ENCODE data around the gene APLP2. TPM values are rescaled to one million over a fixed set of nuclear protein-coding genes. Genes with fewer than 3 reads are reported as not detected.

APLP2 gene
- total RNA-seq, 3 donors from 2014 or later, result 328 to 406 (median 400) TPM

- TF ChIP-seq CTCF (IDR thresholded peaks at IDR 0.05), result no peak
- intact Hi-C loops (cut with DNase I, micrococcal nuclease), result no loop called here
- peaks cover 4% of the 10 kb centered on the region for H3K9me3 ChIP-seq
- H3K36me3 ChIP-seq (ENCODE audit: low read depth), result no peaks in the 10 kb centered on the region
- DNase-seq (no peak), ATAC-seq (no peak)
- no peak overlapping the region for H3K4me3 ChIP-seq
- H3K4me1 ChIP-seq (ENCODE audit: low read depth), result peaks cover 6% of the 10 kb centered on the region
Observed at GRCh38 chr11:130052567-130052966, 17.1 kb upstream of the APLP2 start.

DNA sequence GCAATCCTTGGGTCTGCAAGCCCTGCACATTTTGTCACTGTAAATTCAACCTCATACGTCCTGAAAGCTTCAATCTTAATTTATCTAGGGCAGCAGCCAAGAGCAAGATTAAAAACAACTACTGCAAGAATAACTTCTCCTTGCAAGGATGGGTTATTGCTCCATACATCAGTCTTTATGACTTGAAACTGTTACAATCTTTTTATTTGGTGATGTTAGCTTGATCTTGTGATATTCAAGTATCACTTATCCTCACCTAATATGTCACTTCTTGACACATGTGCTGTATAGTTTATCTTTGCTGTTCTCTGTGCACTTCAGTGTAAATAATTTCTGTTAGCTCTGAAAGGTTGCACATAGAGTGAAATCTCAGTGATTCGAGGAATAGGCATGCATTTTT, 14.7 kb upstream of the APLP2 start:
- no peak for TF ChIP-seq CTCF (IDR thresholded peaks at IDR 0.05)
- H3K36me3 ChIP-seq (ENCODE audit: low read depth), result no peaks in the 10 kb centered on the region
- intact Hi-C loops (cut with DNase I, micrococcal nuclease), result no loop called here
- peaks cover 6% of the 10 kb centered on the region for H3K4me1 ChIP-seq (ENCODE audit: low read depth)
- no peak for DNase-seq
- peaks cover 4% of the 10 kb centered on the region for H3K9me3 ChIP-seq
- no peak overlapping the region for H3K4me3 ChIP-seq
- ATAC-seq, result no peak

- Histone ChIP-seq H3K36me3 (ENCODE audit: low read depth) (no peaks in the 10 kb centered on the region), H3K9me3 (peaks cover 4% of the 10 kb centered on the region), H3K4me3 (no peak overlapping the region), H3K4me1 (ENCODE audit: low read depth) (peaks cover 6% of the 10 kb centered on the region)
- DNase-seq, result no peak
- ATAC-seq, result no peak
- no peak for TF ChIP-seq CTCF (IDR thresholded peaks at IDR 0.05)
- intact Hi-C loops (cut with DNase I, micrococcal nuclease), result no loop called here
Observed at GRCh38 chr11:130055617-130056016, 14.1 kb upstream of the APLP2 start.

DNA sequence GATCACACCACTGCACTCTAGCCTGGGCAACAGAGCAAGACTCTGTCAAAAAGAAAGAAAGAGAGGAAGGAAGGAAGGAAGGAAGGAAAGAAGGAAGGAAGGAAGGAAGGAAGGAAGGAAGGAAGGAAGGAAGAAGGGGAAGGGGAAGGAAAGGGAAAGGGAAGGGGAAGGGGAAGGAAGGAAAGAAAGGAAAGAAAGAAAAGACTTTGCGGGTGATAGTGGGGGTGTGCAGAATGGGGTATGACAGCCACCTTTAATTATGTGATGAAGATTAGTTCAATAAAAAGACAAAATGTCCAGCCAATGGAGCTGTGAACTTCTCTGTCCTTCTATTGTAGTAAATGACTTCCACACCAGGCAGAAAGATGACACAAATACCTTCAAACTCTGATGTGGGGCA, 8.7 kb upstream of the APLP2 start:
- no peak for TF ChIP-seq CTCF (IDR thresholded peaks at IDR 0.05)
- Histone ChIP-seq H3K9me3 (no peaks in the 10 kb centered on the region), H3K4me1 (ENCODE audit: low read depth) (peaks cover 5% of the 10 kb centered on the region), H3K36me3 (ENCODE audit: low read depth) (no peaks in the 10 kb centered on the region), H3K4me3 (no peak overlapping the region)
- intact Hi-C loops (cut with DNase I, micrococcal nuclease), result loop anchor here in 1 of 2 donors (10.0 kb wide), 1 partner anchor 46 kb away; no protein-coding TSS in a partner anchor
- ATAC-seq (no peak), DNase-seq (no peak)

GRCh38 chr11:130062026-130062425, 7.7 kb upstream of the APLP2 start:
- no peak for ATAC-seq
- DNase-seq, result no peak
- no peak overlapping the region for H3K4me3 ChIP-seq

More at GRCh38 chr11:130062026-130062425, 7.7 kb upstream of the APLP2 start:
- Histone ChIP-seq H3K36me3 (ENCODE audit: low read depth) (no peaks in the 10 kb centered on the region), H3K4me1 (ENCODE audit: low read depth) (peaks cover 9% of the 10 kb centered on the region), H3K9me3 (no peaks in the 10 kb centered on the region)
- TF ChIP-seq CTCF (IDR thresholded peaks at IDR 0.05), result no peak
- intact Hi-C loops (cut with DNase I, micrococcal nuclease), result loop anchor here in 1 of 2 donors (10.0 kb wide), 1 partner anchor 47 kb away; no protein-coding TSS in a partner anchor
